Kidney tubule cell (primary cell): ENCODE measurements around the gene SETMAR.
A peak's percentile ranks its signal among the peaks of the same experiment; 100 is the strongest.

Experiments
- DNase-seq: peaks from one replicate; pipeline ENCODE4 v3.0.0-alpha.2; 2018; ENCODE audit warnings: low spot score

The SETMAR gene

GRCh38 chr3:4351164-4351855 lies 48.1 kb downstream of the SETMAR start:
- DNase-seq: no peak

GRCh38 chr3:4351872-4352271 lies 48.7 kb downstream of the SETMAR start:
- DNase-seq: no peak

- DNase-seq: peak; percentile 71
These were observed 52.4 kb downstream of the SETMAR start for GRCh38 chr3:4355401-4356219.

- no peak for DNase-seq
These were observed 53.0 kb downstream of the SETMAR start for GRCh38 chr3:4356220-4356540.

GRCh38 chr3:4356546-4357410 lies 53.6 kb downstream of the SETMAR start:
- no peak for DNase-seq

GRCh38 chr3:4358273-4358672 lies 55.1 kb downstream of the SETMAR start:
- no peak for DNase-seq

- DNase-seq: no peak
These were observed 56.8 kb downstream of the SETMAR start for GRCh38 chr3:4359805-4360502.

GRCh38 chr3:4360817-4361216 lies 57.6 kb downstream of the SETMAR start:
- no peak for DNase-seq

- DNase-seq: no peak
These were observed 59.4 kb downstream of the SETMAR start for GRCh38 chr3:4362523-4362922.
